ENCODE results near the gene TXNRD2.

The TXNRD2 gene

DNA sequence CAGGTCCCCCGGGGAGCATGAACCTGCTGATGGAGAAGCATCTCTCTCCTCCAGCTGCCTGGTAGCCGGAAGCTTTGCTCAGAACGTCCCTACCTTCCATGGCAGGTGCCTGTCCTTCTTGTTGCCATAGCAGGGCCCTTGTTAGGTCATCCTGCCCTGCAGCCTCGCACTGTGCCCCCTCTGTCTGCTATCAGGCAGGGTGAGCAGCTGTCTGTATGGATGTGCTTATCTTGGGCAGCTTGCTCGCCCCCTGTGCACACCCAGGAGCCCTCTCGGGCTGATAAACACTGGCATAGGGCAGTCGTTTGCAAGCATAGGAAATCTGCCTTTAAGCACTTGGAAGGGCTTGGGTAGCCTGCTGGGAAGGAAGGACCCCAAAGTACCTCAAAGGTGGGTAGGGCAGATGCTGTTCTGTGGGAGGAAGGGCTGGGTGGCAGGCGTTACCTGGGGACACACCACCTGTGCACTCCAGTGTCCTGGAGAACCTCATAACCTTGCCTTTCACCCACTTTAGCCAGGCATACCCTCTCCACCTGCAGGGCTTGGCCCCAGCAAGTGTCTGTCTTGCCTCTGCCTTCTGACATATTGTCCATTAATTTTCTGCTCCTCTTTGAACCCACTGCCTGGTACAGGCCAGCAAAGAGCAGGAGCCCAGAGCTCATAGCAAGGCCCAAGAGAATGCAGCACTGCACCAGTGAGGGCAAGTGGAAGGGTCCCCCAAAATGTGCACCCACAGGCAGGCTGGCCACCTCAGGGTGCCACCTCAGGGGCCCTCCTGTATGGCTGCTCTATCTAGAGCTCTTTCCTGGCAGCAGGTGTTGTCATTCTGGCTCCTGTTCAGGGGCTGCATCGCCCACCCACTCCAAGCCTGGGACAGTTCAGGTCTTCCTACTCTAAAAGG lies 8.0 kb downstream of the TXNRD2 start:
- no peaks in the 10 kb centered on the region for H3K27me3 ChIP-seq (ENCODE audit: insufficient read depth, insufficient read length)
- peaks cover 8% of the 10 kb centered on the region for H3K36me3 ChIP-seq (ENCODE audit: insufficient read depth, insufficient read length, low read length)
- DNase-seq (ENCODE audit: low read depth, low spot score), result no peak
- H3K9me3 ChIP-seq (ENCODE audit: insufficient read depth, low read length), result peaks cover 10% of the 10 kb centered on the region; the same call in 1 of the 2 replicates
- H3K9ac ChIP-seq (ENCODE audit: insufficient read length, low read depth), result no peak overlapping the region
- H3K4me1 ChIP-seq (ENCODE audit: insufficient read depth, insufficient read length), result no peaks in the 10 kb centered on the region
- H3K4me3 ChIP-seq (ENCODE audit: insufficient read length, low read depth), result no peak overlapping the region
- TF ChIP-seq ZNF274 (IDR thresholded peaks at IDR 0.05; ENCODE audit: low read depth, low read length) (no peak), SUZ12 (IDR thresholded peaks at IDR 0.05; ENCODE audit: extremely low read depth, insufficient read depth, insufficient read length) (no peak), YY1 (IDR thresholded peaks at IDR 0.05; ENCODE audit: insufficient read depth, insufficient read length) (no peak)

DNA sequence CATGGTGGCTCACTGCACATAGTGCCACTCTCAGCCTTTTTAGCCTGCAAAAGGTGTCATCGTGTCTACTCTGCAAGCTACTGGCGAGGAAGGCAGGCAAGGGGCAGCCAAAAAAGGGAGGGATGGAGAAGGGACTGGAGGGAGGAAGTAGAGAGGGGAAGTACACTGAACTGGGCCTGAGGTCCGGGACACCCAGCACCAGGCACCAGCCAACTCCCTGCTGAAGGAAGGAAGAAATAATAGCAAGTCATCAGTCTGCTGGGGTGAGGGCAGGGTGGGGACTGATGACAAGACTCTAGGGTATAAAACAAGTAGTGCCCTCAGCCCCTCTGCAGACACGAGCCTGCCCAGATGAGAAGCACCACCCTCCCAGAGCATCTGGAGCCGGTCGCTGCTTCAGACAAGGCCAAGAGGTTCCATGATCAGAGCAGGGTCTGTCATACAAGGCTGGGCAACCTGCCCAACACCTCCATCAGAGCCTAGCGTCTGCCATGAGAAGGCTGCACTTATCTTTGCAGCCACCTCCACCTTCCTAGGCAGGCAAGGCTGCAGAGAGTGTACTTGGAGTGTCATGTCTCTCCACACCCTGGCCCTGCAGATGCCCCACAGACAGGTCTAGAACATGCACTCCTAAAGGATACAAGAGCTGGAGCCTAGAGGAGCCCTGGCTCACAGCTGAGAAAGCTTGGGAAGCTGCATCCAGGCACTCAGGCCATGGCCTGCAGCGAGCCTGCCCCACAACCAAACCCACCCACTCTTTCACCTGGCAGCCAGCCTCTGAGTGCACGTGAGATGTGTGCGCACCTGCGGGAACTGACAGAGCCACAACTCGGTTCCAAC lies 9.0 kb downstream of the TXNRD2 start:
- no peak for DNase-seq (ENCODE audit: low read depth, low spot score)
- TF ChIP-seq ZNF274 (IDR thresholded peaks at IDR 0.05; ENCODE audit: low read depth, low read length) (no peak), YY1 (IDR thresholded peaks at IDR 0.05; ENCODE audit: insufficient read depth, insufficient read length) (no peak), SUZ12 (IDR thresholded peaks at IDR 0.05; ENCODE audit: extremely low read depth, insufficient read depth, insufficient read length) (no peak)
- H3K36me3 ChIP-seq (ENCODE audit: insufficient read depth, insufficient read length, low read length), result peaks cover 5% of the 10 kb centered on the region
- H3K4me3 ChIP-seq (ENCODE audit: insufficient read length, low read depth), result no peak overlapping the region
- H3K9me3 ChIP-seq (ENCODE audit: insufficient read depth, low read length), result peaks cover 10% of the 10 kb centered on the region; the same call in 1 of the 2 replicates
- no peak overlapping the region for H3K9ac ChIP-seq (ENCODE audit: insufficient read length, low read depth)
- no peaks in the 10 kb centered on the region for H3K4me1 ChIP-seq (ENCODE audit: insufficient read depth, insufficient read length)
- H3K27me3 ChIP-seq (ENCODE audit: insufficient read depth, insufficient read length), result no peaks in the 10 kb centered on the region

DNA sequence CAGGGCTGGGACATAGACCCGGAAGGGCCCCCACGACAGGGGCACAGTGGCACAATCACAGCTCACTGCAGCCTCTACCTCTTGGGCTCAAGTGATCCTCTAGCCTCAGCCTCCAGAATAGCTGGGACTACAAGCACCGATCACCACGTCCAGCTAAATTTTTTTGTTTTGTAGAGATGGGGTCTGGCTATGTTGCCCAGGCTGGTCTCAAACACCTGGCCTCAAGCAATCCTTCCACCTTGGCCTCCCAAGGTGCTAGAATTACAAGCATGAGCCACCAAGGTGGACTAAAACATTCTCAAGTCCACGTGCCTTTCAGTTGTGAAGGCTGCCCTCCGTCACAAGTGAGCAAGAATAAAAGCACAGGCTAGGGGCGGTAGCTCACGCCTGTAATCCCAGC lies 10.1 kb downstream of the TXNRD2 start:
- DNase-seq (ENCODE audit: low read depth, low spot score), result no peak
- Histone ChIP-seq H3K4me1 (ENCODE audit: insufficient read depth, insufficient read length) (no peaks in the 10 kb centered on the region), H3K4me3 (ENCODE audit: insufficient read length, low read depth) (no peak overlapping the region), H3K36me3 (ENCODE audit: insufficient read depth, insufficient read length, low read length) (peaks cover 5% of the 10 kb centered on the region), H3K9ac (ENCODE audit: insufficient read length, low read depth) (no peak overlapping the region), H3K9me3 (ENCODE audit: insufficient read depth, low read length) (peaks cover 10% of the 10 kb centered on the region; the same call in 1 of the 2 replicates), H3K27me3 (ENCODE audit: insufficient read depth, insufficient read length) (no peaks in the 10 kb centered on the region)
- no peak for TF ChIP-seq ZNF274 (IDR thresholded peaks at IDR 0.05; ENCODE audit: low read depth, low read length)
- no peak for TF ChIP-seq SUZ12 (IDR thresholded peaks at IDR 0.05; ENCODE audit: extremely low read depth, insufficient read depth, insufficient read length)
- TF ChIP-seq YY1 (IDR thresholded peaks at IDR 0.05; ENCODE audit: insufficient read depth, insufficient read length), result no peak

DNA sequence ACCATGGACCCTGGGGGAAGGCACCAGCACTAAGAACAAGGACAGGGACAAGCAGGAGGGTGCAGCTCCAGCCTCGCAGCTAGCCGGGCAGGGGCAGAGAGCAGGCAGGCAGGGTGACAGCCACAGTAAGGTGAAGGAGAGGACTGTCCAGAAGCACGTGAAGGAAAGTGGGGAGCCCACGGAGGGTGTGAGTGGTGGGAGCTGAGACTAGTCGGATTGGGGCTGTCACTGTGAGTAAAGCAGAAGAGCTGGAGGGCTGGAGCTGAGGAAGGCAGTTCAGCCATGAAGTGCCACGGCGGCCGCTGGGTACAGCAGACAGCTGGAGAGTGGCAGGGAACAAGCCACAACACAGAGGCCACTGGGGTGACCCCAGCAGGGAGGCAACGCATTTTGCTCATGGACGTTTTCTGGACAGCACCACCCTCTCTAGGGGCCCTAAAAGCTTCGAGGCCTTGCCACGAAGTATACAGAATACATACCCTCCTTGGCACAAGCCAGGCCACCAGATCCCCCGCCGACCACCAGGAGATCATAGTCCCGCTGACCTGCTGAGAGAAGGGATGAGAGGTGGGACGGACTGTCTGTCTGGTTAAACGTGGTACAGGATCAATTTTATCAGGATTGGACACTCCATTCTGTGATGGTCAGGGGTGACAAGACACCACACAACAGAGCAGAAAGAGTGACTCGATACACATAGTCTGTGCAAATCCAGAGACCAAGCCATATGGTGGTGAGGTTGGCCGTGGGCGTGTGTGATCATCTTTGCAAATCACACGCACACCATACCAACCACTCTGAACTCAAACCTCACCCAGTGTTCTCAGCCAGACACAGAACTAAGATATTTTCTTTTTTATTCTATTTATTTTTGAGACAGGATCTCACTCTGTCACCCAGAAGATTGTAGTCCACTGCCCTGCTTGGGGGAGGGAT lies 10.8 kb downstream of the TXNRD2 start:
- H3K9ac ChIP-seq (ENCODE audit: insufficient read length, low read depth), result no peak overlapping the region
- TF ChIP-seq SUZ12 (IDR thresholded peaks at IDR 0.05; ENCODE audit: extremely low read depth, insufficient read depth, insufficient read length) (no peak), YY1 (IDR thresholded peaks at IDR 0.05; ENCODE audit: insufficient read depth, insufficient read length) (no peak)
- H3K4me3 ChIP-seq (ENCODE audit: insufficient read length, low read depth), result no peak overlapping the region
- H3K4me1 ChIP-seq (ENCODE audit: insufficient read depth, insufficient read length), result no peaks in the 10 kb centered on the region
- H3K36me3 ChIP-seq (ENCODE audit: insufficient read depth, insufficient read length, low read length), result peaks cover 5% of the 10 kb centered on the region
- H3K27me3 ChIP-seq (ENCODE audit: insufficient read depth, insufficient read length), result no peaks in the 10 kb centered on the region
- H3K9me3 ChIP-seq (ENCODE audit: insufficient read depth, low read length), result 0 out of 2 replicates have a peak, but pooled peaks cover 7% of the 10 kb centered on the region
- no peak for DNase-seq (ENCODE audit: low read depth, low spot score)

DNA sequence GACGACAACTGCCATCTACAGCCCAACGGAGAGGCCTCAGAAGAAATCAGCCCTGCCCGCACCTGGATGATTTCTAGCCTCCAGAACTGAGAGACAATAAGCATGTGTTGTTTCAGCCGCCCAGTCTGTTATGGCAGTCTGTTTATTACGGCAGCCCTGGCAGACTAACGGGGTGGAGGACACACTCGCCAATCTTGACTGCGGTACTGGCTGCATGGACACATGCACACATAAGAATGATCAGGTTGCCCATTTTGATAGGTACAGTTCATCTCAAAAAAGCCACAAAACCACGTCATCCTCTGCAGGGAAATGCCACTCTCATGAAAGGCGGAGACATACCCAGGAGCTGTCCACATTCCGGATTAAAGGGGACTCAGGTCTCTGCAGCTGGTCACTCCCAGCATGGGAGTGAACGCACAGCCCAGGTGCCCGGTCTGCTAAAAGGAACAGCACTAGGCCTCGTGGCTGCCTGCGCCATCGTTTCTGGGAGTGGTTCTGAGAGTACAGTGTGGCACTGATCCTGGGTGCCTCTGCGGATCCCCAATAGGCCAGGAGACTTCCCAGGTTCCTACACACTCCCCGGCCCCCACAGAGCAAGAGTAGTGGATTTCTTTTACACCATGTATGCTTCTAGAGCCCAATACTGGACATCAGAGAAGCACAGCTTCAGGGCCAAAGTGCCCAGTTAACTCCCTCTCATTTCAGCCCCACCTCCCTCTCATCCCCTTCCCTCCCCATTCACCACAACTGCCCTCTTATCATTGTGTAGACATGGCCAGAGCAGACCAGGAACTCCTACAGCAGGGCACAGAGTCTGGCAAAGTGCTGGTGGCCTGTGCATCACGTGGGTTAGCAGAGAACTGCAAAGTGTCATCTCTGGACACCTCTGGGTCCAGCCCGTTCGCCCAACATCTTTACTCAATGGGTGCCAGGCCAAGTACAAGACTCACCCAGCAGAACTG lies 11.8 kb downstream of the TXNRD2 start:
- Histone ChIP-seq H3K4me3 (ENCODE audit: insufficient read length, low read depth) (no peak overlapping the region), H3K9me3 (ENCODE audit: insufficient read depth, low read length) (no peaks in the 10 kb centered on the region), H3K9ac (ENCODE audit: insufficient read length, low read depth) (no peak overlapping the region), H3K36me3 (ENCODE audit: insufficient read depth, insufficient read length, low read length) (peaks cover 5% of the 10 kb centered on the region), H3K27me3 (ENCODE audit: insufficient read depth, insufficient read length) (no peaks in the 10 kb centered on the region), H3K4me1 (ENCODE audit: insufficient read depth, insufficient read length) (no peaks in the 10 kb centered on the region)
- DNase-seq (ENCODE audit: low read depth, low spot score), result no peak
- TF ChIP-seq YY1 (IDR thresholded peaks at IDR 0.05; ENCODE audit: insufficient read depth, insufficient read length) (no peak), SUZ12 (IDR thresholded peaks at IDR 0.05; ENCODE audit: extremely low read depth, insufficient read depth, insufficient read length) (no peak), ZNF274 (IDR thresholded peaks at IDR 0.05; ENCODE audit: low read depth, low read length) (no peak)

DNA sequence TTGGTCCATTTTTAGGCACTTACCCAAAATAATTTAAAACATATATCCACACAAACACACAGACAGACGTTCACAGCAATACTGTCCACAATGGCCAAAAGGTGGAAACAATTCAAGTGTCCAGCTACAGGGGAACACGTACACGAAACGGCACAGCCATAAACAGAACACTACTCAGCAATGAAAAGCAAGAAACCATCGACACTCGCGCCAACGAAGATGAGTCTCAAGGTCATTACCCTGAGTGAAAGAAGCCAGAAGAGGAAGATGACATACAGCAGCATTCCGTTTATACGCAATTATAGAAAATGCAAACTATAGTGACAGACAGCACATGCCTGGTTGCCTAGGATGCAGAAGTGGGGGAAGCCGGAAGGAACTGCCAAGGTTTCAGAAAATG lies 13.4 kb downstream of the TXNRD2 start:
- H3K4me3 ChIP-seq (ENCODE audit: insufficient read length, low read depth), result no peak overlapping the region
- no peak for TF ChIP-seq YY1 (IDR thresholded peaks at IDR 0.05; ENCODE audit: insufficient read depth, insufficient read length)
- no peak for TF ChIP-seq ZNF274 (IDR thresholded peaks at IDR 0.05; ENCODE audit: low read depth, low read length)
- no peak for TF ChIP-seq SUZ12 (IDR thresholded peaks at IDR 0.05; ENCODE audit: extremely low read depth, insufficient read depth, insufficient read length)
- DNase-seq (ENCODE audit: low read depth, low spot score), result no peak
- no peaks in the 10 kb centered on the region for H3K27me3 ChIP-seq (ENCODE audit: insufficient read depth, insufficient read length)
- H3K9ac ChIP-seq (ENCODE audit: insufficient read length, low read depth), result no peak overlapping the region
- no peaks in the 10 kb centered on the region for H3K9me3 ChIP-seq (ENCODE audit: insufficient read depth, low read length)
- H3K36me3 ChIP-seq (ENCODE audit: insufficient read depth, insufficient read length, low read length), result peaks cover 5% of the 10 kb centered on the region
- no peaks in the 10 kb centered on the region for H3K4me1 ChIP-seq (ENCODE audit: insufficient read depth, insufficient read length)

Measured in NT2/D1 (cell line).